HEK293 (cell line): ENCODE measurements around the gene MKKS.

Source experiments
- CTCF ChIA-PET: fragments of 350-600 bp; formaldehyde crosslinking; extraction: SDS; loops from one replicate; lab custom pipeline; 2021; ENCODE audit warnings: antibody characterized with exemption; lab: Yijun Ruan, JAX
- POLR2A ChIA-PET: fragments of 300-600 bp; formaldehyde crosslinking; extraction: SDS; loops from one replicate; lab custom pipeline; 2020; ENCODE audit warnings: antibody characterized with exemption, inconsistent platforms; lab: Yijun Ruan, JAX
- H3K27ac ChIP-seq: fragments of 200-500 bp; sonication (Bioruptor generic); 2 replicates; pipeline ENCODE4 v1.5.1; 2014; ENCODE audit warnings: low read depth, low read length, control low read depth, inconsistent platforms; ENCODE audit errors: extremely low read depth
- H3K36me3 ChIP-seq, 2 experiments: fragments of 200-500 bp in 1 of 2; sonication (Bioruptor generic) in 1 of 2; 1 replicate in 1 of 2; 2 replicates in 1 of 2; pipeline ENCODE4 v1.5.1; 2014 to 2017; ENCODE audit warnings: inconsistent platforms in 2 of 2, low read length in 2 of 2; ENCODE audit not compliant: control insufficient read depth in 2 of 2, insufficient read depth in 1 of 2
- H3K4me1 ChIP-seq: fragments of 200-500 bp; sonication (Bioruptor generic); 2 replicates; pipeline ENCODE4 v1.5.1; 2014; ENCODE audit warnings: mild to moderate bottlenecking, low read length, inconsistent platforms; ENCODE audit not compliant: control insufficient read depth, insufficient read depth
- H3K4me3 ChIP-seq: 2 replicates; pipeline ENCODE4 v1.5.1; 2011; ENCODE audit warnings: low read depth, mild to moderate bottlenecking, control low read depth, low read length, moderate library complexity
- H3K9me3 ChIP-seq: fragments of 200-500 bp; sonication (Bioruptor generic); 2 replicates; pipeline ENCODE4 v1.5.1; 2014; ENCODE audit warnings: low read depth, low read length, inconsistent platforms; ENCODE audit not compliant: control insufficient read depth, insufficient read depth
- BCL11A ChIP-seq: fragments of 450-650 bp; formaldehyde crosslinking; IDR thresholded peaks from 2 replicates; pipeline ENCODE4 v1.5.1; 2016; ENCODE audit warnings: low read depth, missing biosample characterization, missing genetic modification characterization
- GFI1B ChIP-seq: fragments of 450-650 bp; formaldehyde crosslinking; IDR thresholded peaks from 2 replicates; pipeline ENCODE4 v1.5.1; 2016; ENCODE audit warnings: missing biosample characterization, missing genetic modification characterization
- HOXA7 ChIP-seq: sonication (generic); formaldehyde crosslinking; IDR thresholded peaks from 2 replicates; pipeline ENCODE4 v1.8.1; 2022; ENCODE audit warnings: missing genetic modification reagents, borderline replicate concordance
- IKZF3 ChIP-seq: fragments of 450-650 bp; IDR thresholded peaks from 2 replicates; pipeline ENCODE4 v1.5.0; 2018; ENCODE audit warnings: missing biosample characterization, mild to moderate bottlenecking, missing genetic modification characterization, moderate library complexity
- OVOL3 ChIP-seq: fragments of 450-650 bp; formaldehyde crosslinking; IDR thresholded peaks from 2 replicates; pipeline ENCODE4 v1.5.1; 2016; ENCODE audit warnings: missing biosample characterization, missing genetic modification characterization
- PRDM6 ChIP-seq: fragments of 450-650 bp; formaldehyde crosslinking; IDR thresholded peaks from 2 replicates; pipeline ENCODE4 v1.5.1; 2017; ENCODE audit warnings: missing biosample characterization, missing genetic modification characterization
- ZBTB17 ChIP-seq: fragments of 450-650 bp; formaldehyde crosslinking; IDR thresholded peaks from 2 replicates; pipeline ENCODE4 v1.5.1; 2016; ENCODE audit warnings: missing biosample characterization, missing genetic modification characterization
- ZBTB20 ChIP-seq: fragments of 450-650 bp; formaldehyde crosslinking; IDR thresholded peaks from 2 replicates; pipeline ENCODE4 v1.5.1; 2016; ENCODE audit warnings: missing biosample characterization, missing genetic modification characterization
- ZBTB7A ChIP-seq: fragments of 450-650 bp; formaldehyde crosslinking; IDR thresholded peaks from 2 replicates; pipeline ENCODE4 v1.5.1; 2016; ENCODE audit warnings: low read depth, missing biosample characterization, missing genetic modification characterization
- ZEB2 ChIP-seq: fragments of 450-650 bp; formaldehyde crosslinking; IDR thresholded peaks from 2 replicates; pipeline ENCODE4 v1.5.1; 2016; ENCODE audit warnings: missing biosample characterization, missing genetic modification characterization
- ZNF10 ChIP-seq: fragments of 450-650 bp; formaldehyde crosslinking; IDR thresholded peaks from 2 replicates; pipeline ENCODE4 v1.5.1; 2017; ENCODE audit warnings: missing biosample characterization, missing genetic modification characterization
- ZNF114 ChIP-seq: fragments of 450-650 bp; formaldehyde crosslinking; IDR thresholded peaks from 2 replicates; pipeline ENCODE4 v1.5.0; 2017; ENCODE audit warnings: missing biosample characterization, missing genetic modification characterization
- ZNF19 ChIP-seq: fragments of 450-650 bp; formaldehyde crosslinking; IDR thresholded peaks from 2 replicates; pipeline ENCODE4; 2016; ENCODE audit warnings: missing biosample characterization, missing genetic modification characterization, low read depth
- ZNF513 ChIP-seq: fragments of 450-650 bp; IDR thresholded peaks from 2 replicates; pipeline ENCODE4 v1.5.1; 2018; ENCODE audit warnings: missing biosample characterization, missing genetic modification characterization
- ZNF560 ChIP-seq: fragments of 450-650 bp; formaldehyde crosslinking; IDR thresholded peaks from 2 replicates; pipeline ENCODE4 v1.5.1; 2017; ENCODE audit warnings: missing biosample characterization, missing genetic modification characterization, borderline replicate concordance
- ZNF645 ChIP-seq: fragments of 450-650 bp; formaldehyde crosslinking; IDR thresholded peaks from 2 replicates; pipeline ENCODE4; 2016; ENCODE audit warnings: missing biosample characterization, missing genetic modification characterization
- ZNF677 ChIP-seq: fragments of 450-650 bp; IDR thresholded peaks from 2 replicates; pipeline ENCODE4 v1.5.0; 2018; ENCODE audit warnings: missing biosample characterization, mild to moderate bottlenecking, missing genetic modification characterization, moderate library complexity
- ZNF785 ChIP-seq: fragments of 450-650 bp; formaldehyde crosslinking; IDR thresholded peaks from 2 replicates; pipeline ENCODE4 v1.5.1; 2016; ENCODE audit warnings: missing biosample characterization, missing genetic modification characterization
- ZSCAN23 ChIP-seq: fragments of 450-650 bp; formaldehyde crosslinking; IDR thresholded peaks from 2 replicates; pipeline ENCODE4 v1.5.1; 2016; ENCODE audit warnings: missing biosample characterization, missing genetic modification characterization
- ZXDB ChIP-seq: fragments of 450-650 bp; formaldehyde crosslinking; IDR thresholded peaks from 2 replicates; pipeline ENCODE4 v1.5.1; 2016; ENCODE audit warnings: missing biosample characterization, missing genetic modification characterization
- TF ChIP-seq, protein P1 (sequence below): fragments of 450-650 bp; formaldehyde crosslinking; IDR thresholded peaks from 2 replicates; pipeline ENCODE4 v1.5.1; 2017; ENCODE audit warnings: missing biosample characterization, missing genetic modification characterization
- TF ChIP-seq, protein P2 (sequence below): fragments of 450-650 bp; formaldehyde crosslinking; IDR thresholded peaks from 2 replicates; pipeline ENCODE4 v1.5.1; 2016; ENCODE audit warnings: missing biosample characterization, missing genetic modification characterization
- TF ChIP-seq, protein P3 (sequence below): fragments of 450-650 bp; formaldehyde crosslinking; IDR thresholded peaks from 2 replicates; pipeline ENCODE4 v1.5.1; 2016; ENCODE audit warnings: missing biosample characterization, missing genetic modification characterization
- TF ChIP-seq, protein P4 (sequence below): fragments of 450-650 bp; formaldehyde crosslinking; IDR thresholded peaks from 2 replicates; pipeline ENCODE4 v1.5.1; 2017; ENCODE audit warnings: missing biosample characterization, missing genetic modification characterization

MKKS gene

GRCh38 chr20:10454151-10454750 is 20.2 kb upstream of the MKKS start:
- Histone ChIP-seq H3K4me3 (no peak overlapping the region), H3K9me3 (no peaks in the 10 kb centered on the region), H3K4me1 (no peaks in the 10 kb centered on the region), H3K27ac (no peak overlapping the region), H3K36me3 (no peaks in the 10 kb centered on the region)
- ChIA-PET CTCF (no interaction called here), POLR2A (no interaction called here)
- no peak for TF ChIP-seq ZNF513 (tag by site-specific recombination)
- no peak for TF ChIP-seq IKZF3 (tag by site-specific recombination)
- no peak for TF ChIP-seq ZNF10 (tag by site-specific recombination)
- TF ChIP-seq ZBTB7A (tag by site-specific recombination): no peak
- TF ChIP-seq ZNF19 (tag by site-specific recombination): no peak
- TF ChIP-seq, protein P1, sequence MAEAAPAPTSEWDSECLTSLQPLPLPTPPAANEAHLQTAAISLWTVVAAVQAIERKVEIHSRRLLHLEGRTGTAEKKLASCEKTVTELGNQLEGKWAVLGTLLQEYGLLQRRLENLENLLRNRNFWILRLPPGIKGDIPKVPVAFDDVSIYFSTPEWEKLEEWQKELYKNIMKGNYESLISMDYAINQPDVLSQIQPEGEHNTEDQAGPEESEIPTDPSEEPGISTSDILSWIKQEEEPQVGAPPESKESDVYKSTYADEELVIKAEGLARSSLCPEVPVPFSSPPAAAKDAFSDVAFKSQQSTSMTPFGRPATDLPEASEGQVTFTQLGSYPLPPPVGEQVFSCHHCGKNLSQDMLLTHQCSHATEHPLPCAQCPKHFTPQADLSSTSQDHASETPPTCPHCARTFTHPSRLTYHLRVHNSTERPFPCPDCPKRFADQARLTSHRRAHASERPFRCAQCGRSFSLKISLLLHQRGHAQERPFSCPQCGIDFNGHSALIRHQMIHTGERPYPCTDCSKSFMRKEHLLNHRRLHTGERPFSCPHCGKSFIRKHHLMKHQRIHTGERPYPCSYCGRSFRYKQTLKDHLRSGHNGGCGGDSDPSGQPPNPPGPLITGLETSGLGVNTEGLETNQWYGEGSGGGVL (tag by site-specific recombination): no peak
- no peak for TF ChIP-seq HOXA7 (CRISPR knock-in tag)
- no peak for TF ChIP-seq ZNF560 (tag by site-specific recombination)
- no peak for TF ChIP-seq GFI1B
- no peak for TF ChIP-seq ZNF677
- no peak for TF ChIP-seq ZXDB (tag by site-specific recombination)
- no peak for TF ChIP-seq ZNF785 (tag by site-specific recombination)

DNA sequence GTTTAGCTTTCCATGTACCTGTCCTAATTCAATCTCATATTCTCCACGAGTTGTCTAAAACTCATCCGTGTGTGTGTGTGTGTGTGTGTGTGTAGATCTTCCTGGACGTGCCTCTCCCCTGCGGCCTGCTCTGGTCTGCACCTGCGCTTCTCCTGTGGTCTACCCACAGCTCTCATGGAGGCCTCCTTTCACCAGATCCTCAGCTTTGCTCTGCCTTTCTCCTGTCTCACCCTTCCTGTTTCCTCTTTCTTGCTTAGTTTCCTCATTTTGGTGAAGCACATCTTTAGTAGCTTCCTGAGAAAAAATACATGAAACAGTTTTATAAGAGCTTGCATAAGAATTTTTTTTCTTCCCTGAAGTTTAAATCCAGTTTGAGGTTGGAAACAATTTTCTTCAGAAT is 19.2 kb upstream of the MKKS start:
- ChIA-PET CTCF (interaction anchor here (0.5 to 0.8 kb wide), 4 partner anchors 9 to 1469 kb away, joined by 3 read pairs; no protein-coding TSS in a partner anchor), POLR2A (interaction anchor here (1.6 kb wide), 1 partner anchor 19 kb away, joined by 4 read pairs; the partner anchor contains the start of genes MKKS and SLX4IP)
- no peaks in the 10 kb centered on the region for H3K36me3 ChIP-seq
- H3K4me3 ChIP-seq: no peak overlapping the region
- no peaks in the 10 kb centered on the region for H3K4me1 ChIP-seq
- H3K9me3 ChIP-seq: no peaks in the 10 kb centered on the region
- H3K27ac ChIP-seq: no peak overlapping the region
- TF ChIP-seq ZNF645: no peak
- TF ChIP-seq, protein P2, sequence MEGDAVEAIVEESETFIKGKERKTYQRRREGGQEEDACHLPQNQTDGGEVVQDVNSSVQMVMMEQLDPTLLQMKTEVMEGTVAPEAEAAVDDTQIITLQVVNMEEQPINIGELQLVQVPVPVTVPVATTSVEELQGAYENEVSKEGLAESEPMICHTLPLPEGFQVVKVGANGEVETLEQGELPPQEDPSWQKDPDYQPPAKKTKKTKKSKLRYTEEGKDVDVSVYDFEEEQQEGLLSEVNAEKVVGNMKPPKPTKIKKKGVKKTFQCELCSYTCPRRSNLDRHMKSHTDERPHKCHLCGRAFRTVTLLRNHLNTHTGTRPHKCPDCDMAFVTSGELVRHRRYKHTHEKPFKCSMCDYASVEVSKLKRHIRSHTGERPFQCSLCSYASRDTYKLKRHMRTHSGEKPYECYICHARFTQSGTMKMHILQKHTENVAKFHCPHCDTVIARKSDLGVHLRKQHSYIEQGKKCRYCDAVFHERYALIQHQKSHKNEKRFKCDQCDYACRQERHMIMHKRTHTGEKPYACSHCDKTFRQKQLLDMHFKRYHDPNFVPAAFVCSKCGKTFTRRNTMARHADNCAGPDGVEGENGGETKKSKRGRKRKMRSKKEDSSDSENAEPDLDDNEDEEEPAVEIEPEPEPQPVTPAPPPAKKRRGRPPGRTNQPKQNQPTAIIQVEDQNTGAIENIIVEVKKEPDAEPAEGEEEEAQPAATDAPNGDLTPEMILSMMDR (tag by site-specific recombination): no peak
- no peak for TF ChIP-seq ZNF114
- no peak for TF ChIP-seq ZBTB17 (tag by site-specific recombination)
- TF ChIP-seq PRDM6 (tag by site-specific recombination): no peak
- no peak for TF ChIP-seq ZBTB20 (tag by site-specific recombination)
- TF ChIP-seq BCL11A (tag by site-specific recombination): no peak
- TF ChIP-seq ZSCAN23 (tag by site-specific recombination): no peak
- TF ChIP-seq, protein P3, sequence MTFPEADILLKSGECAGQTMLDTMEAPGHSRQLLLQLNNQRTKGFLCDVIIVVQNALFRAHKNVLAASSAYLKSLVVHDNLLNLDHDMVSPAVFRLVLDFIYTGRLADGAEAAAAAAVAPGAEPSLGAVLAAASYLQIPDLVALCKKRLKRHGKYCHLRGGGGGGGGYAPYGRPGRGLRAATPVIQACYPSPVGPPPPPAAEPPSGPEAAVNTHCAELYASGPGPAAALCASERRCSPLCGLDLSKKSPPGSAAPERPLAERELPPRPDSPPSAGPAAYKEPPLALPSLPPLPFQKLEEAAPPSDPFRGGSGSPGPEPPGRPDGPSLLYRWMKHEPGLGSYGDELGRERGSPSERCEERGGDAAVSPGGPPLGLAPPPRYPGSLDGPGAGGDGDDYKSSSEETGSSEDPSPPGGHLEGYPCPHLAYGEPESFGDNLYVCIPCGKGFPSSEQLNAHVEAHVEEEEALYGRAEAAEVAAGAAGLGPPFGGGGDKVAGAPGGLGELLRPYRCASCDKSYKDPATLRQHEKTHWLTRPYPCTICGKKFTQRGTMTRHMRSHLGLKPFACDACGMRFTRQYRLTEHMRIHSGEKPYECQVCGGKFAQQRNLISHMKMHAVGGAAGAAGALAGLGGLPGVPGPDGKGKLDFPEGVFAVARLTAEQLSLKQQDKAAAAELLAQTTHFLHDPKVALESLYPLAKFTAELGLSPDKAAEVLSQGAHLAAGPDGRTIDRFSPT: no peak
- TF ChIP-seq OVOL3: no peak
- no peak for TF ChIP-seq ZXDB (tag by site-specific recombination)
- no peak for TF ChIP-seq ZEB2 (tag by site-specific recombination)
- TF ChIP-seq, protein P4, sequence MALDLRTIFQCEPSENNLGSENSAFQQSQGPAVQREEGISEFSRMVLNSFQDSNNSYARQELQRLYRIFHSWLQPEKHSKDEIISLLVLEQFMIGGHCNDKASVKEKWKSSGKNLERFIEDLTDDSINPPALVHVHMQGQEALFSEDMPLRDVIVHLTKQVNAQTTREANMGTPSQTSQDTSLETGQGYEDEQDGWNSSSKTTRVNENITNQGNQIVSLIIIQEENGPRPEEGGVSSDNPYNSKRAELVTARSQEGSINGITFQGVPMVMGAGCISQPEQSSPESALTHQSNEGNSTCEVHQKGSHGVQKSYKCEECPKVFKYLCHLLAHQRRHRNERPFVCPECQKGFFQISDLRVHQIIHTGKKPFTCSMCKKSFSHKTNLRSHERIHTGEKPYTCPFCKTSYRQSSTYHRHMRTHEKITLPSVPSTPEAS (tag by site-specific recombination): no peak
